GM12878 (cell line): ENCODE data around the gene DIDO1. TPM values are rescaled to one million over a fixed set of nuclear protein-coding genes. Genes with fewer than 3 reads are reported as not detected.

ENCODE experiments used
- ATAC-seq: fragments of 200-7000 bp; cut with Tn5 transposase; 3 replicates; pipeline ENCODE4 v1.9.1; 2020; ENCODE audit warnings: mild to moderate bottlenecking, moderate library complexity
- BruUV-seq: library from RNA; stranded (reverse); fragments of 400-500 nt; replicated peaks from 2 replicates; lab custom pipeline; 2021; lab: Mats Ljungman, UMichigan
- CTCF ChIA-PET: fragments of 300-600 bp; sonication (Branson Sonifier 250); formaldehyde crosslinking; extraction: SDS; loops from one replicate; lab custom pipeline; 2021; ENCODE audit warnings: inconsistent platforms; lab: Yijun Ruan, JAX
- POLR2A ChIA-PET: fragments of 350-600 bp; formaldehyde crosslinking; extraction: SDS; loops from one replicate; lab custom pipeline; 2021; ENCODE audit warnings: inconsistent platforms; lab: Charles Lee
- RAD21 ChIA-PET: fragments of 300-600 bp; sonication (Branson Sonifier 250); formaldehyde crosslinking; loops from one replicate; lab custom pipeline; 2023; ENCODE audit warnings: antibody characterized with exemption; ENCODE audit not compliant: unreplicated experiment; lab: Charles Lee
- SMC1A ChIA-PET: fragments of 300-600 bp; sonication (Branson Sonifier 250); formaldehyde crosslinking; loops from one replicate; lab custom pipeline; 2023; ENCODE audit not compliant: unreplicated experiment, uncharacterized antibody; lab: Charles Lee
- DNase-seq: peaks from one replicate; pipeline ENCODE4 v3.0.0-alpha.2; 2011; ENCODE audit warnings: low read depth, low spot score
- FAIRE-seq: peaks from 3 replicates; lab custom pipeline; 2011; peaks lifted over from hg19 to GRCh38; lab: Jason Lieb, UNC
- H2AFZ ChIP-seq: 2 replicates; pipeline ENCODE4 v1.6.0; 2011; ENCODE audit warnings: low read depth, low read length, control low read depth; ENCODE audit not compliant: control insufficient read depth
- H3K27ac ChIP-seq: 2 replicates; pipeline ENCODE4 v1.5.1; 2011; ENCODE audit warnings: control low read depth; ENCODE audit not compliant: control insufficient read depth, insufficient read depth
- H3K27me3 ChIP-seq, 2 experiments: replicated peaks in 1 of 2; 2 replicates each; pipeline versions ENCODE4 v1.6.0 to v1.6.1; 2011; ENCODE audit warnings: low read length in 1 of 2; ENCODE audit not compliant: control insufficient read depth in 2 of 2, insufficient read depth in 2 of 2
- H3K36me3 ChIP-seq, 2 experiments: 2 replicates each; pipeline ENCODE4 v1.5.1; 2011; ENCODE audit warnings: low read length in 1 of 2; ENCODE audit not compliant: control insufficient read depth in 2 of 2, insufficient read depth in 2 of 2
- H3K4me1 ChIP-seq: 2 replicates; pipeline ENCODE4 v1.6.1; 2011; ENCODE audit warnings: mild to moderate bottlenecking, low read length, moderate library complexity, mixed read lengths; ENCODE audit not compliant: control insufficient read depth, insufficient read depth
- H3K4me2 ChIP-seq: 2 replicates; pipeline ENCODE4 v1.6.0; 2011; ENCODE audit warnings: control low read depth; ENCODE audit not compliant: control insufficient read depth, insufficient read depth
- H3K4me3 ChIP-seq: fragments of 200-600 bp; sonication (generic); 2 replicates; pipeline ENCODE4 v1.5.1; 2016
- H3K79me2 ChIP-seq: 2 replicates; pipeline ENCODE4 v1.6.0; 2011; ENCODE audit warnings: low read length; ENCODE audit not compliant: control insufficient read depth, insufficient read depth
- H3K9ac ChIP-seq: 2 replicates; pipeline ENCODE4 v1.8.0; 2011; ENCODE audit warnings: low read length, control low read depth, mixed read lengths; ENCODE audit not compliant: control insufficient read depth, insufficient read depth
- H3K9me3 ChIP-seq: replicated peaks from 3 replicates; pipeline ENCODE4 v1.5.1; 2011; ENCODE audit warnings: mild to moderate bottlenecking, low read length; ENCODE audit not compliant: control insufficient read depth, insufficient read depth
- H4K20me1 ChIP-seq: 2 replicates; pipeline ENCODE4 v1.6.0; 2011; ENCODE audit not compliant: control insufficient read depth, insufficient read depth
- BRCA1 ChIP-seq: IDR thresholded peaks from 2 replicates; pipeline ENCODE4 v1.6.1; 2011; ENCODE audit warnings: low read depth, low read length, improper control_type of control experiment
- CBFB ChIP-seq: IDR thresholded peaks from 2 replicates; pipeline ENCODE4 v1.6.1; 2016; ENCODE audit warnings: antibody characterized with exemption, low read depth
- EED ChIP-seq: sonication (generic); IDR thresholded peaks from 2 replicates; pipeline ENCODE4 v1.6.1; 2016; ENCODE audit warnings: antibody characterized with exemption, low read depth
- FOXK2 ChIP-seq: fragments of 450-650 bp; IDR thresholded peaks from 2 replicates; pipeline ENCODE4 v1.6.1; 2017; ENCODE audit warnings: mild to moderate bottlenecking, moderate library complexity
- MYC ChIP-seq: IDR thresholded peaks from 2 replicates; pipeline ENCODE4 v1.6.1; 2011; ENCODE audit warnings: mild to moderate bottlenecking, low read length, moderate library complexity, inconsistent platforms; ENCODE audit not compliant: insufficient read depth, insufficient replicate concordance, insufficient read length, severe bottlenecking
- RCOR1 ChIP-seq: conservative IDR thresholded peaks from 2 replicates; pipeline ENCODE4 v1.6.1; 2012; ENCODE audit warnings: low read depth, low read length, improper control_type of control experiment
- ZSCAN29 ChIP-seq: fragments of 450-650 bp; IDR thresholded peaks from 2 replicates; pipeline ENCODE4 v1.6.1; 2017; ENCODE audit warnings: mild to moderate bottlenecking, moderate library complexity
- WGBS: methylation state at CpG from one replicate; pipeline ENCODE4 v1.1.6; 2016; ENCODE audit warnings: low lambda C conversion rate; ENCODE audit not compliant: insufficient replicate concordance, insufficient coverage; ENCODE audit errors: missing lambda C conversion rate; 5-methylcytosine and 5-hydroxymethylcytosine counted together
- in situ Hi-C: fragments of 300-500 bp; cut with MboI; formaldehyde crosslinking; loops from 9 replicates; pipeline ENCODE4 v1.14.3; 2018; ENCODE audit warnings: mixed read lengths
- intact Hi-C: fragments of 100-400 bp; cut with micrococcal nuclease; formaldehyde crosslinking; loops from one replicate; pipeline ENCODE4 v1.14.2; 2022; ENCODE audit not compliant: unreplicated experiment
- polyA plus RNA-seq, 11 experiments: library from polyadenylated mRNA; depleted of rRNA in 4 of 11; unstranded in 6 of 11; stranded (reverse) in 5 of 11; fragments of >200 nt; fragmentation: Nextera tagmentation in 4 of 11; fragmentation: Illumina TruSeq in 1 of 11; extraction: Ambion mirVana in 4 of 11; extraction: Trizol in 1 of 11; gene quantifications; 1 replicate in 1 of 11; 2 replicates in 10 of 11; pipeline versions ENCODE4 v1.2.1 to v1.2.3, GENCODE V29; 2011 to 2016; ENCODE audit warnings: inconsistent platforms in 2 of 11, missing spikeins in 2 of 11, low read depth in 1 of 11
- total RNA-seq, 4 experiments: library from RNA; depleted of rRNA in 3 of 4; stranded (reverse); fragments of >200 nt in 3 of 4; fragmentation: Illumina TruSeq in 1 of 4; extraction: Trizol in 1 of 4; gene quantifications; 2 replicates each; pipeline versions ENCODE4 v1.2.1 to v1.2.3, GENCODE V29; 2013 to 2021
- TF ChIP-seq, protein P1 (sequence below): fragments of 450-650 bp; IDR thresholded peaks from 2 replicates; pipeline ENCODE4 v1.6.1; 2017; ENCODE audit warnings: antibody characterized with exemption, mild to moderate bottlenecking, moderate library complexity

Gene DIDO1
- total and polyA plus RNA-seq, 10 of the 15 experiments (the other 5 are each of a cell fraction or from before 2014, with no cell fraction given), result 5.5 to 56.4 (median 38.4) TPM

DNA sequence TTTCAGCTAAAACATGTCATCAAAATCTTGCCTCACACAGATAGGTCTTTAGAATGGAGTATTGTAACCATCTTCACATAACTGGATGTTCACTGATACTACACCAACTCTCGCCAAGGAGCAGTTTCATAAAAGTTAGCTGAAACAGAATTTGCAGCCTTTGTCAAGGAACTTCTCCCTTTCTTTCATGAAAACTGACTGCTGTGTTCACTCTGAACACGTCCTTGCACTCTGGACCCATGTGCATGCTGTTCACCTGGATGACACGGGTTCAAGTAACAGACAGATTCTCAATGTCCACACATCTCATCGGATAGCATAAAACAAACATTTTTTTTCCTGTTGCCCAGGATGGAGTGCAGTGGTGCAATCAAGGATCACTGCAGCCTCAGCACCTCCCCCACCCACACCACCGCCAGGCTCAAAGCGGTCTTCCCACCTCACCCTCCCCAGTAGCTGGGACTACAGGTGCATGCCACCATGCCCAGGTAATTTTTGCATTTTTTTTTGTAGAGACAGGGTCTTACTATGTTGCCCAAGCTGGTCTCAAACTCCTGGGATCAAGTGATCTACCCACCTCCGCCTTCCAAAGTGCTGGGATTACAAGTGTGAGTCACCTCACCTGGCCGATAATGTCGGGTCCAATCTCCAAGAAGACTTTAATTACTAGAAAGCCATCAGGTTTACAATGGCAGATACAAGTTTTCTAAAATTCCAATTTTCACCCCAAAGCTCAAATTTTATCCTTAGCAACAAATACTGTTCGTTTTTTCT, 9.4 kb downstream of the DIDO1 start:
- no peak for TF ChIP-seq BRCA1
- TF ChIP-seq, all 136 proteins: peak for 0

DNA sequence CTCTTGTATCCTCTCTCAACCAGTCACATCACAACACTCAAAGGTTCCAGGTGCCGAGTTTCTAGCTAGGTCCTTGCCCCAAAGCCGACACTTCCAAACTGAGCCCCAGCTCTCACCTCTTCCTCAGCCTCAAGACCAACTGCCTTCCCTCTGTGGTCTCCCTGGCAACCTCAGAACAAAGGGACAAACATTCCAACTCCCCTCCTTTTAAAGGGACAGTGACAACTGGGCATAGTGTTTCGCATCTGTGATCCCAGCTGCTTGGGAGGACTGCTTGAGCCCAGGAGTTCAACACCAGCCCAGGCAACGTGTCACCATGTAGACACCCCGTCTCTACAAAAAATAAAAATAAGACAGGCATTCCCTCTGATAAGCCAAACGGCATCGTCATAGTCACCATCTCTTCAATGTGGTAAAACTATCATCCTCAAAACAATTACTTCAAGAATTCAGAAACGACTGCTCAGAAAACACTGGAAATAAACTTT, 11.3 kb downstream of the DIDO1 start:
- DNase-seq, result no peak
- intact Hi-C loops (no loop called here), in situ Hi-C loops (no loop called here)
- no peak overlapping the region for H2AFZ ChIP-seq
- FAIRE-seq, result no peak
- ChIA-PET CTCF (interaction anchor here (1.3 to 12.5 kb wide), 2 partner anchors 14 to 38 kb away, joined by 3 to 92 read pairs; partner anchors contain the start of gene SLC17A9), RAD21 (no interaction called here), POLR2A (interaction anchor here (1.6 kb wide), 1 partner anchor 10 kb away, joined by 7 read pairs; no protein-coding TSS in a partner anchor), SMC1A (interaction anchor here (1.5 kb wide), 1 partner anchor 9 kb away, joined by 3 read pairs; no protein-coding TSS in a partner anchor)
- no peak overlapping the region for H3K27ac ChIP-seq
- no peak overlapping the region for H3K9ac ChIP-seq
- H3K9me3 ChIP-seq, result no peaks in the 10 kb centered on the region
- H4K20me1 ChIP-seq, result peaks cover 15% of the 10 kb centered on the region
- H3K27me3 ChIP-seq, result no peaks in the 10 kb centered on the region
- no peak for ATAC-seq
- WGBS, result 77% methylated on average over 8 of the region's 8 CpGs
- no peak overlapping the region for H3K4me3 ChIP-seq
- no peak overlapping the region for H3K4me2 ChIP-seq
- peaks cover 27% of the 10 kb centered on the region for H3K4me1 ChIP-seq
- peaks cover 75% of the 10 kb centered on the region for H3K79me2 ChIP-seq
- peaks cover 13 to 23% of the 10 kb centered on the region in 2 experiments for H3K36me3 ChIP-seq
- no TSS peak for BruUV-seq
- TF ChIP-seq CBFB (no peak), FOXK2 (no peak), ZSCAN29 (no peak), EED (no peak), MYC (no peak), RCOR1 (no peak)
- TF ChIP-seq, protein P1, sequence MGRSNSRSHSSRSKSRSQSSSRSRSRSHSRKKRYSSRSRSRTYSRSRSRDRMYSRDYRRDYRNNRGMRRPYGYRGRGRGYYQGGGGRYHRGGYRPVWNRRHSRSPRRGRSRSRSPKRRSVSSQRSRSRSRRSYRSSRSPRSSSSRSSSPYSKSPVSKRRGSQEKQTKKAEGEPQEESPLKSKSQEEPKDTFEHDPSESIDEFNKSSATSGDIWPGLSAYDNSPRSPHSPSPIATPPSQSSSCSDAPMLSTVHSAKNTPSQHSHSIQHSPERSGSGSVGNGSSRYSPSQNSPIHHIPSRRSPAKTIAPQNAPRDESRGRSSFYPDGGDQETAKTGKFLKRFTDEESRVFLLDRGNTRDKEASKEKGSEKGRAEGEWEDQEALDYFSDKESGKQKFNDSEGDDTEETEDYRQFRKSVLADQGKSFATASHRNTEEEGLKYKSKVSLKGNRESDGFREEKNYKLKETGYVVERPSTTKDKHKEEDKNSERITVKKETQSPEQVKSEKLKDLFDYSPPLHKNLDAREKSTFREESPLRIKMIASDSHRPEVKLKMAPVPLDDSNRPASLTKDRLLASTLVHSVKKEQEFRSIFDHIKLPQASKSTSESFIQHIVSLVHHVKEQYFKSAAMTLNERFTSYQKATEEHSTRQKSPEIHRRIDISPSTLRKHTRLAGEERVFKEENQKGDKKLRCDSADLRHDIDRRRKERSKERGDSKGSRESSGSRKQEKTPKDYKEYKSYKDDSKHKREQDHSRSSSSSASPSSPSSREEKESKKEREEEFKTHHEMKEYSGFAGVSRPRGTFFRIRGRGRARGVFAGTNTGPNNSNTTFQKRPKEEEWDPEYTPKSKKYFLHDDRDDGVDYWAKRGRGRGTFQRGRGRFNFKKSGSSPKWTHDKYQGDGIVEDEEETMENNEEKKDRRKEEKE, result no peak

More for the DNA sequence above, 9.4 kb downstream of the DIDO1 start:
- CTCF ChIA-PET, result interaction anchor here (0.7 to 12.5 kb wide), 8 partner anchors 9 to 419 kb away, joined by 3 to 92 read pairs (median 4); no protein-coding TSS in a partner anchor
- H2AFZ ChIP-seq, result no peak overlapping the region
- H3K9me3 ChIP-seq, result no peaks in the 10 kb centered on the region
- intact Hi-C loops (no loop called here), in situ Hi-C loops (no loop called here)
- H3K4me1 ChIP-seq, result peaks cover 43% of the 10 kb centered on the region
- RAD21 ChIA-PET, result interaction anchor here (0.6 to 1.6 kb wide), 3 partner anchors 9 to 93 kb away, joined by 3 to 6 read pairs (median 4); no protein-coding TSS in a partner anchor
- no peak overlapping the region for H3K9ac ChIP-seq
- H3K4me2 ChIP-seq, result no peak overlapping the region
- 69% methylated on average over 10 of the region's 10 CpGs for WGBS
- no TSS peak for BruUV-seq
- peaks cover 5 to 6% of the 10 kb centered on the region in 2 experiments for H3K36me3 ChIP-seq
- H3K27me3 ChIP-seq, result no peaks in the 10 kb centered on the region
- H4K20me1 ChIP-seq, result peaks cover 19% of the 10 kb centered on the region
- SMC1A ChIA-PET, result interaction anchor here (1.3 to 3.8 kb wide), 6 partner anchors 9 to 36 kb away, joined by 3 to 21 read pairs (median 11); partner anchors contain the start of gene SLC17A9
- peaks cover 93% of the 10 kb centered on the region for H3K79me2 ChIP-seq
- H3K4me3 ChIP-seq, result peak overlapping the region; percentile 25; the same call in 1 of the 2 replicates
- FAIRE-seq (no peak), ATAC-seq (no peak), DNase-seq (no peak)
- H3K27ac ChIP-seq, result no peak overlapping the region
- POLR2A ChIA-PET, result interaction anchor here (0.6 to 3.1 kb wide), 4 partner anchors 8 to 36 kb away, joined by 3 to 12 read pairs (median 5); partner anchors contain the start of gene GID8
